ENCODE results near the gene IRAK2. TPM values are rescaled to one million over a fixed set of nuclear protein-coding genes. Genes with fewer than 3 reads are reported as not detected.

Gene IRAK2
- total RNA-seq, 1 experiment from 2014 or later = 25.1 TPM

DNA sequence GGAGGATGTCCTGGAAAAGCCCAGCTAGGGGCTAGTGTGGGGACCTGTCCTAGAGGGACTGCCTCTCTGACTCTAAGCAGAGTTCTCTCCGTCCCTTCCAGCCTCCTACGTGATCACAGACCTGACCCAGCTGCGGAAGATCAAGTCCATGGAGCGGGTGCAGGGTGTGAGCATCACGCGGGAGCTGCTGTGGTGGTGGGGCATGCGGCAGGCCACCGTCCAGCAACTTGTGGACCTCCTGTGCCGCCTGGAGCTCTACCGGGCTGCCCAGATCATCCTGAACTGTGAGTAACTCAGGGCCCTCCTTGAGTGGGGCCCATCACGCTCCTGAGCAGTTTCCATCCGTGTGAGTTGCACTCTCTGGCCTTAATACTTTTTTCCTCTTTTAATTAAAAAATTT is 13.0 kb downstream of the IRAK2 start:
- H3K27ac ChIP-seq (ENCODE audit: low read length) = no peak overlapping the region
- CTCF ChIA-PET = no interaction called here
- BruUV-seq (replicated peaks) = no TSS peak
- H3K9me3 ChIP-seq (ENCODE audit: control insufficient read depth, insufficient read depth, low read depth, low read length) = no peaks in the 10 kb centered on the region
- POLR2A ChIA-PET = no interaction called here
- DNase-seq (ENCODE audit: low read depth, low spot score) (no peak), ATAC-seq (no peak)
- no peaks in the 10 kb centered on the region; the same call in 1 of the 2 replicates for H3K36me3 ChIP-seq (ENCODE audit: control insufficient read depth, insufficient read depth, low read length)
- peaks cover 15% of the 10 kb centered on the region for H3K4me1 ChIP-seq (ENCODE audit: control insufficient read depth, insufficient read depth, low read length)
- intact Hi-C loops (cut with micrococcal nuclease; ENCODE audit: unreplicated experiment) (loop anchor here (10.0 kb wide), 1 partner anchor 47 kb away; no protein-coding TSS in a partner anchor), in situ Hi-C loops (cut with HindIII; ENCODE audit: low pct_unique_long_range_greater_than_20kb, low sequenced_read_pairs) (no loop called here)
- TF ChIP-seq CTCF (IDR thresholded peaks at IDR 0.05) = no peak
- no peak for TF ChIP-seq SIN3A (IDR thresholded peaks at IDR 0.05; ENCODE audit: borderline replicate concordance, insufficient read depth, low read depth, low read length)
- TF ChIP-seq, protein P1, sequence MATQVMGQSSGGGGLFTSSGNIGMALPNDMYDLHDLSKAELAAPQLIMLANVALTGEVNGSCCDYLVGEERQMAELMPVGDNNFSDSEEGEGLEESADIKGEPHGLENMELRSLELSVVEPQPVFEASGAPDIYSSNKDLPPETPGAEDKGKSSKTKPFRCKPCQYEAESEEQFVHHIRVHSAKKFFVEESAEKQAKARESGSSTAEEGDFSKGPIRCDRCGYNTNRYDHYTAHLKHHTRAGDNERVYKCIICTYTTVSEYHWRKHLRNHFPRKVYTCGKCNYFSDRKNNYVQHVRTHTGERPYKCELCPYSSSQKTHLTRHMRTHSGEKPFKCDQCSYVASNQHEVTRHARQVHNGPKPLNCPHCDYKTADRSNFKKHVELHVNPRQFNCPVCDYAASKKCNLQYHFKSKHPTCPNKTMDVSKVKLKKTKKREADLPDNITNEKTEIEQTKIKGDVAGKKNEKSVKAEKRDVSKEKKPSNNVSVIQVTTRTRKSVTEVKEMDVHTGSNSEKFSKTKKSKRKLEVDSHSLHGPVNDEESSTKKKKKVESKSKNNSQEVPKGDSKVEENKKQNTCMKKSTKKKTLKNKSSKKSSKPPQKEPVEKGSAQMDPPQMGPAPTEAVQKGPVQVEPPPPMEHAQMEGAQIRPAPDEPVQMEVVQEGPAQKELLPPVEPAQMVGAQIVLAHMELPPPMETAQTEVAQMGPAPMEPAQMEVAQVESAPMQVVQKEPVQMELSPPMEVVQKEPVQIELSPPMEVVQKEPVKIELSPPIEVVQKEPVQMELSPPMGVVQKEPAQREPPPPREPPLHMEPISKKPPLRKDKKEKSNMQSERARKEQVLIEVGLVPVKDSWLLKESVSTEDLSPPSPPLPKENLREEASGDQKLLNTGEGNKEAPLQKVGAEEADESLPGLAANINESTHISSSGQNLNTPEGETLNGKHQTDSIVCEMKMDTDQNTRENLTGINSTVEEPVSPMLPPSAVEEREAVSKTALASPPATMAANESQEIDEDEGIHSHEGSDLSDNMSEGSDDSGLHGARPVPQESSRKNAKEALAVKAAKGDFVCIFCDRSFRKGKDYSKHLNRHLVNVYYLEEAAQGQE (IDR thresholded peaks at IDR 0.05; ENCODE audit: insufficient read depth in 1 of 2, low read depth in 2 of 2, low read length in 1 of 2) = no peak
- TF ChIP-seq TCF7L2 (IDR thresholded peaks at IDR 0.05; ENCODE audit: low read depth, low read length) = no peak
- TF ChIP-seq POLR2AphosphoS5 (IDR thresholded peaks at IDR 0.05; ENCODE audit: low read depth, low read length) = no peak
- no peaks in the 10 kb centered on the region for H3K27me3 ChIP-seq (ENCODE audit: control insufficient read depth, insufficient read depth, low read length)
- H3K4me3 ChIP-seq (ENCODE audit: low read depth in 2 of 2, low read length in 2 of 2) = no peak overlapping the region

DNA sequence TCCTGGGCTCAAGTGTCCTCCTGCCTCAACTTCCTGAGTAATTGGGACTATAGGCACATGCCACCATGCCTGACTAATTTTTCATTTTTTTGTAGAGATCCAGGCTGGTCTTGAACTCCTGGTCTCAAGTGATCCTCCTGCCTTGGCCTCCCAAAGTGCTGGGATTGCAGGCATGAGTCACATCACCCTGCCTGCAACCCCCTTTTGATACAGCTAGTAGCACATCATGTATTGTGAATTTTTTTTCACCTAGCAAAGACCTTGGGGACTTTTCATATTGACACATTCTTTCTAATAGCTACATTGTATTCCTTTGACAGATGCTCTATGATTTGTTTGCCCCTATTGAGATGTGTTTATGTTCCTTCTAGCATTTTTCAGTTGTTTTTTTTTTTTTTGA is 14.2 kb downstream of the IRAK2 start:
- in situ Hi-C loops (cut with HindIII; ENCODE audit: low pct_unique_long_range_greater_than_20kb, low sequenced_read_pairs) = no loop called here
- CTCF ChIA-PET = interaction anchor here (0.7 kb wide), 1 partner anchor 254 kb away, joined by 8 read pairs; no protein-coding TSS in a partner anchor
- Histone ChIP-seq H3K9me3 (ENCODE audit: control insufficient read depth, insufficient read depth, low read depth, low read length) (no peaks in the 10 kb centered on the region), H3K36me3 (ENCODE audit: control insufficient read depth, insufficient read depth, low read length) (no peaks in the 10 kb centered on the region; the same call in 1 of the 2 replicates), H3K4me1 (ENCODE audit: control insufficient read depth, insufficient read depth, low read length) (peaks cover 3% of the 10 kb centered on the region), H3K27ac (ENCODE audit: low read length) (no peak overlapping the region), H3K27me3 (ENCODE audit: control insufficient read depth, insufficient read depth, low read length) (no peaks in the 10 kb centered on the region), H3K4me3 (ENCODE audit: low read depth in 2 of 2, low read length in 2 of 2) (no peak overlapping the region)
- DNase-seq (ENCODE audit: low read depth, low spot score) = no peak
- intact Hi-C loops (cut with micrococcal nuclease; ENCODE audit: unreplicated experiment) = loop anchor here (10.0 kb wide), 1 partner anchor 46 kb away; no protein-coding TSS in a partner anchor
- TF ChIP-seq TCF7L2 (IDR thresholded peaks at IDR 0.05; ENCODE audit: low read depth, low read length) (no peak), CTCF (IDR thresholded peaks at IDR 0.05) (no peak), SIN3A (IDR thresholded peaks at IDR 0.05; ENCODE audit: borderline replicate concordance, insufficient read depth, low read depth, low read length) (no peak), POLR2AphosphoS5 (IDR thresholded peaks at IDR 0.05; ENCODE audit: low read depth, low read length) (no peak)
- TF ChIP-seq, protein P1 (IDR thresholded peaks at IDR 0.05; ENCODE audit: insufficient read depth in 1 of 2, low read depth in 2 of 2, low read length in 1 of 2) = no peak
- BruUV-seq (replicated peaks) = TSS peak; percentile 32
- no peak for ATAC-seq
- POLR2A ChIA-PET = no interaction called here

Data from Panc1 (cell line).